Left ventricle myocardium inferior (tissue), 1 donor: ENCODE measurements around the gene DYRK1B. TPM values are rescaled to one million over a fixed set of nuclear protein-coding genes. Genes with fewer than 3 reads are reported as not detected.

Experiments
- DNase-seq: peaks from one replicate; pipeline ENCODE4 v3.0.0-alpha.2; 2020
- H3K27ac ChIP-seq: fragments of 200-600 bp; replicated peaks from 2 replicates; pipeline ENCODE4 v1.8.0; 2021
- H3K27me3 ChIP-seq: fragments of 200-600 bp; 2 replicates; pipeline ENCODE4 v1.8.0; 2021; ENCODE audit warnings: low read depth
- H3K36me3 ChIP-seq: fragments of 200-600 bp; 2 replicates; pipeline ENCODE4 v1.8.0; 2021
- H3K4me1 ChIP-seq: fragments of 200-600 bp; 2 replicates; pipeline ENCODE4 v1.8.0; 2021
- H3K4me3 ChIP-seq: fragments of 200-600 bp; 2 replicates; pipeline ENCODE4 v1.8.0; 2021; ENCODE audit warnings: mild to moderate bottlenecking, moderate library complexity
- H3K9me3 ChIP-seq: fragments of 200-600 bp; replicated peaks from 2 replicates; pipeline ENCODE4 v1.8.0; 2021
- CTCF ChIP-seq: fragments of 200-600 bp; IDR thresholded peaks from 2 replicates; pipeline ENCODE4 v1.8.0; 2021; ENCODE audit warnings: antibody characterized with exemption, mild to moderate bottlenecking, borderline replicate concordance
- intact Hi-C: fragments of 100-400 bp; cut with micrococcal nuclease; formaldehyde crosslinking; loops from one replicate; pipeline ENCODE4 v1.11.0; 2022
- total RNA-seq: library from RNA; stranded (reverse); fragmentation: NEBNext Ultra II Directional; extraction: Animal tissue kit (Norgen Biotek cat#: 25700); gene quantifications from one replicate; pipeline ENCODE4 v1.2.1, GENCODE V29; 2021
- donor health status: DM: no; HTN: yes; CAD: no; lungs with severe emphysema.

Gene DYRK1B
- total RNA-seq, 1 donor from 2014 or later = 30.2 TPM

GRCh38 chr19:39852882-39853281, 18.9 kb upstream of the DYRK1B start:
- Histone ChIP-seq H3K4me1 (no peaks in the 10 kb centered on the region), H3K27me3 (no peaks in the 10 kb centered on the region), H3K36me3 (no peaks in the 10 kb centered on the region), H3K4me3 (no peak overlapping the region), H3K27ac (no peak overlapping the region), H3K9me3 (no peaks in the 10 kb centered on the region)
- DNase-seq = no peak
- no peak for TF ChIP-seq CTCF
- intact Hi-C loops = no loop called here

- H3K27ac ChIP-seq = no peak overlapping the region
- no peak for TF ChIP-seq CTCF
- intact Hi-C loops = no loop called here
These were observed 16.9 kb upstream of the DYRK1B start for GRCh38 chr19:39850892-39851291.

GRCh38 chr19:39848392-39848791, 14.4 kb upstream of the DYRK1B start:
- H3K9me3 ChIP-seq = no peaks in the 10 kb centered on the region
- H3K4me1 ChIP-seq = peaks cover 38% of the 10 kb centered on the region
- no peak overlapping the region for H3K4me3 ChIP-seq
- H3K27me3 ChIP-seq = no peaks in the 10 kb centered on the region
- intact Hi-C loops = no loop called here
- no peak overlapping the region for H3K27ac ChIP-seq
- TF ChIP-seq CTCF = no peak
- no peak for DNase-seq
- H3K36me3 ChIP-seq = no peaks in the 10 kb centered on the region

More at GRCh38 chr19:39850892-39851291, 16.9 kb upstream of the DYRK1B start:
- Histone ChIP-seq H3K36me3 (no peaks in the 10 kb centered on the region), H3K4me3 (no peak overlapping the region), H3K4me1 (peaks cover 13% of the 10 kb centered on the region), H3K27me3 (no peaks in the 10 kb centered on the region), H3K9me3 (no peaks in the 10 kb centered on the region)
- DNase-seq = no peak

- no peak for TF ChIP-seq CTCF
- H3K4me3 ChIP-seq = no peak overlapping the region
- peak overlapping the region; percentile 89 for H3K27ac ChIP-seq
- no peak for DNase-seq
- intact Hi-C loops = no loop called here
- H3K4me1 ChIP-seq = peaks cover 47% of the 10 kb centered on the region
- H3K36me3 ChIP-seq = no peaks in the 10 kb centered on the region
- H3K27me3 ChIP-seq = no peaks in the 10 kb centered on the region
- no peaks in the 10 kb centered on the region for H3K9me3 ChIP-seq
These were observed 13.6 kb upstream of the DYRK1B start for GRCh38 chr19:39847525-39847924.

- Histone ChIP-seq H3K27ac (peak overlapping the region; percentile 89), H3K27me3 (no peaks in the 10 kb centered on the region), H3K4me3 (peak overlapping the region; percentile 95), H3K9me3 (no peaks in the 10 kb centered on the region), H3K4me1 (peaks cover 53% of the 10 kb centered on the region), H3K36me3 (no peaks in the 10 kb centered on the region)
- no peak for DNase-seq
- no peak for TF ChIP-seq CTCF
- intact Hi-C loops = no loop called here
These were observed 12.9 kb upstream of the DYRK1B start for GRCh38 chr19:39846678-39847486.
